Neural crest cell (in vitro differentiated cells): Measurements from ENCODE around the gene SH3PXD2B. TPM values are rescaled to one million over a fixed set of nuclear protein-coding genes. Genes with fewer than 3 reads are reported as not detected.

ENCODE experiments used
- DNase-seq: peaks from one replicate; pipeline ENCODE4 v3.0.0; 2021; ENCODE audit warnings: low read depth, mixed read lengths, low spot score
- H3K27ac Mint-ChIP-seq: one replicate; pipeline ENCODE4 v1.8.0; 2021; ENCODE audit warnings: mild to moderate bottlenecking, mixed read lengths; ENCODE audit not compliant: unreplicated experiment
- H3K27me3 Mint-ChIP-seq: 2 replicates; pipeline ENCODE4 v1.8.0; 2021; ENCODE audit warnings: low read depth, mild to moderate bottlenecking, mixed read lengths
- H3K36me3 Mint-ChIP-seq: 2 replicates; pipeline ENCODE4 v1.8.0; 2021; ENCODE audit warnings: low read depth, mild to moderate bottlenecking, mixed read lengths
- H3K4me1 Mint-ChIP-seq: 2 replicates; pipeline ENCODE4 v1.8.0; 2021; ENCODE audit warnings: mixed read lengths
- H3K4me3 Mint-ChIP-seq: one replicate; pipeline ENCODE4 v1.8.0; 2021; ENCODE audit warnings: mild to moderate bottlenecking, mixed read lengths
- H3K9me3 Mint-ChIP-seq: 2 replicates; pipeline ENCODE4 v1.8.0; 2021; ENCODE audit warnings: mixed read lengths
- CTCF ChIP-seq: fragments of 200-600 bp; sonication (generic); conservative IDR thresholded peaks from 2 replicates; pipeline ENCODE4 v1.5.0; 2021; ENCODE audit warnings: antibody characterized with exemption, mild to moderate bottlenecking
- total RNA-seq: library from RNA; stranded (reverse); gene quantifications from 2 replicates; pipeline ENCODE4 v1.2.1, GENCODE V29; 2021

SH3PXD2B gene
- total RNA-seq, 1 donor from 2014 or later, result 86.1 TPM

- no peak for DNase-seq
- H3K27ac Mint-ChIP-seq, result no peak overlapping the region
Measured at GRCh38 chr5:172322028-172322965, 132.0 kb downstream of the SH3PXD2B start.

GRCh38 chr5:172321593-172321992 is 132.7 kb downstream of the SH3PXD2B start:
- Mint-ChIP-seq H3K27ac (no peak overlapping the region), H3K4me3 (no peak overlapping the region), H3K36me3 (no peaks in the 10 kb centered on the region), H3K9me3 (peaks cover 4% of the 10 kb centered on the region), H3K4me1 (no peaks in the 10 kb centered on the region), H3K27me3 (no peaks in the 10 kb centered on the region)
- no peak for TF ChIP-seq CTCF
- DNase-seq, result no peak

More at GRCh38 chr5:172322028-172322965, 132.0 kb downstream of the SH3PXD2B start:
- Mint-ChIP-seq H3K27me3 (no peaks in the 10 kb centered on the region), H3K36me3 (no peaks in the 10 kb centered on the region), H3K4me1 (no peaks in the 10 kb centered on the region), H3K9me3 (peaks cover 2% of the 10 kb centered on the region), H3K4me3 (no peak overlapping the region)
- TF ChIP-seq CTCF, result no peak

- Mint-ChIP-seq H3K27me3 (no peaks in the 10 kb centered on the region), H3K4me3 (no peak overlapping the region), H3K36me3 (no peaks in the 10 kb centered on the region), H3K9me3 (peaks cover 4% of the 10 kb centered on the region), H3K27ac (no peak overlapping the region), H3K4me1 (no peaks in the 10 kb centered on the region)
- no peak for DNase-seq
- no peak for TF ChIP-seq CTCF
Measured at GRCh38 chr5:172319708-172320441, 134.4 kb downstream of the SH3PXD2B start.

- no peak for DNase-seq
- no peak overlapping the region for H3K27ac Mint-ChIP-seq
Measured at GRCh38 chr5:172315587-172316493, 138.5 kb downstream of the SH3PXD2B start.

More at GRCh38 chr5:172315587-172316493, 138.5 kb downstream of the SH3PXD2B start:
- Mint-ChIP-seq H3K36me3 (no peaks in the 10 kb centered on the region), H3K9me3 (peaks cover 2% of the 10 kb centered on the region), H3K4me1 (no peaks in the 10 kb centered on the region), H3K4me3 (no peak overlapping the region), H3K27me3 (no peaks in the 10 kb centered on the region)
- no peak for TF ChIP-seq CTCF
